WTC11 (cell line): ENCODE measurements around the gene MTARC1. TPM values are rescaled to one million over a fixed set of nuclear protein-coding genes. Genes with fewer than 3 reads are reported as not detected.

Experiments
- ATAC-seq: fragments of 200-7000 bp; cut with Tn5 transposase; 2 replicates; pipeline ENCODE4 v1.10.0; 2021; ENCODE audit warnings: mild to moderate bottlenecking, moderate library complexity
- CTCF ChIA-PET: fragments of 300-600 bp; sonication (Branson Sonifier 250); formaldehyde crosslinking; loops from one replicate; lab custom pipeline; 2021; ENCODE audit warnings: antibody characterized with exemption; lab: Charles Lee
- POLR2A ChIA-PET: fragments of 350-600 bp; sonication (Branson Sonifier 250); formaldehyde crosslinking; loops from one replicate; lab custom pipeline; 2021; ENCODE audit warnings: antibody characterized with exemption; lab: Charles Lee
- DNase-seq: peaks from one replicate; pipeline ENCODE4 v3.0.0; 2021; ENCODE audit warnings: low spot score
- H3K27ac Mint-ChIP-seq: 2 replicates; pipeline ENCODE4 v1.8.0; 2021; ENCODE audit warnings: mixed read lengths
- H3K27me3 Mint-ChIP-seq: 2 replicates; pipeline ENCODE4 v1.8.0; 2021; ENCODE audit warnings: low read depth, mild to moderate bottlenecking, moderate library complexity, mixed read lengths
- H3K36me3 Mint-ChIP-seq: 2 replicates; pipeline ENCODE4 v1.8.0; 2021; ENCODE audit warnings: mixed read lengths
- H3K4me1 Mint-ChIP-seq: 2 replicates; pipeline ENCODE4 v1.8.0; 2022; ENCODE audit warnings: mixed read lengths
- H3K4me3 Mint-ChIP-seq: 2 replicates; pipeline ENCODE4 v1.8.0; 2021; ENCODE audit warnings: mild to moderate bottlenecking, moderate library complexity, mixed read lengths
- H3K9me3 Mint-ChIP-seq: 2 replicates; pipeline ENCODE4 v1.8.0; 2021; ENCODE audit warnings: mixed read lengths
- AR ChIP-seq: fragments of 250-450 bp; sonication (Bioruptor Pico); IDR thresholded peaks from 2 replicates; pipeline ENCODE4 v1.9.0; 2021; ENCODE audit warnings: mild to moderate bottlenecking
- CREM ChIP-seq: sonication (generic); formaldehyde crosslinking; IDR thresholded peaks from 2 replicates; pipeline ENCODE4 v1.8.1; 2022; ENCODE audit warnings: mild to moderate bottlenecking, missing genetic modification reagents, moderate library complexity
- FOXP1 ChIP-seq: sonication (generic); formaldehyde crosslinking; IDR thresholded peaks from 2 replicates; pipeline ENCODE4 v1.8.0; 2022; ENCODE audit warnings: missing genetic modification reagents, mild to moderate bottlenecking, moderate library complexity, borderline replicate concordance
- FOXP4 ChIP-seq: sonication (generic); formaldehyde crosslinking; IDR thresholded peaks from 2 replicates; pipeline ENCODE4 v1.8.0; 2022; ENCODE audit warnings: mild to moderate bottlenecking, missing genetic modification reagents
- GTF2I ChIP-seq: fragments of 250-450 bp; sonication (Bioruptor Pico); conservative IDR thresholded peaks from 2 replicates; pipeline ENCODE4 v1.4.0; 2021; ENCODE audit warnings: mild to moderate bottlenecking
- HMGXB4 ChIP-seq: sonication (generic); formaldehyde crosslinking; IDR thresholded peaks from 2 replicates; pipeline ENCODE4 v1.8.1; 2023; ENCODE audit warnings: mild to moderate bottlenecking, moderate library complexity, missing genetic modification reagents
- NR2C2 ChIP-seq: sonication (generic); formaldehyde crosslinking; IDR thresholded peaks from 2 replicates; pipeline ENCODE4 v1.8.0; 2022; ENCODE audit warnings: mild to moderate bottlenecking, missing genetic modification reagents
- PREB ChIP-seq: sonication (generic); formaldehyde crosslinking; IDR thresholded peaks from 2 replicates; pipeline ENCODE4 v1.8.1; 2022; ENCODE audit warnings: mild to moderate bottlenecking, missing genetic modification reagents, moderate library complexity, borderline replicate concordance
- SMAD4 ChIP-seq: sonication (generic); formaldehyde crosslinking; IDR thresholded peaks from 2 replicates; pipeline ENCODE4 v1.8.0; 2022; ENCODE audit warnings: mild to moderate bottlenecking, missing genetic modification reagents
- ZBTB43 ChIP-seq: sonication (generic); formaldehyde crosslinking; IDR thresholded peaks from 2 replicates; pipeline ENCODE4 v1.8.1; 2023; ENCODE audit warnings: mild to moderate bottlenecking, missing genetic modification reagents
- ZNF121 ChIP-seq: sonication (generic); formaldehyde crosslinking; IDR thresholded peaks from 2 replicates; pipeline ENCODE4 v1.8.0; 2023; ENCODE audit warnings: missing genetic modification reagents
- ZNF416 ChIP-seq: fragments of 250-450 bp; sonication (Bioruptor Pico); IDR thresholded peaks from 2 replicates; pipeline ENCODE4 v1.9.0; 2021; ENCODE audit warnings: mild to moderate bottlenecking, inconsistent platforms
- total RNA-seq: library from RNA; stranded (reverse); gene quantifications from 3 replicates; pipeline ENCODE4 v1.2.3, GENCODE V29; 2021
- TF ChIP-seq, protein P1 (sequence below): fragments of 250-450 bp; sonication (Bioruptor Pico); conservative IDR thresholded peaks from 2 replicates; pipeline ENCODE4 v1.9.0; 2021; ENCODE audit warnings: mild to moderate bottlenecking

Gene MTARC1
- total RNA-seq, 1 experiment from 2014 or later: 25.8 TPM

- peak; percentile 43 for ATAC-seq
- Mint-ChIP-seq H3K4me1 (no peaks in the 10 kb centered on the region), H3K36me3 (peaks cover 25% of the 10 kb centered on the region)
Measured at GRCh38 chr1:220796530-220796929, 9.8 kb downstream of the MTARC1 start.

GRCh38 chr1:220797044-220797443 lies 10.3 kb downstream of the MTARC1 start:
- TF ChIP-seq AR (CRISPR knock-in tag): no peak
- no peak for TF ChIP-seq FOXP1 (CRISPR knock-in tag)
- TF ChIP-seq FOXP4 (CRISPR knock-in tag): no peak
- ChIA-PET CTCF (interaction anchor here (1.5 kb wide), 1 partner anchor 13 kb away, joined by 7 read pairs; no protein-coding TSS in a partner anchor), POLR2A (no interaction called here)
- ATAC-seq: no peak
- no peaks in the 10 kb centered on the region for H3K9me3 Mint-ChIP-seq
- H3K27me3 Mint-ChIP-seq: no peaks in the 10 kb centered on the region
- no peak overlapping the region for H3K4me3 Mint-ChIP-seq
- DNase-seq: no peak
- no peaks in the 10 kb centered on the region for H3K4me1 Mint-ChIP-seq
- H3K36me3 Mint-ChIP-seq: peaks cover 28% of the 10 kb centered on the region
- H3K27ac Mint-ChIP-seq: no peak overlapping the region

More at GRCh38 chr1:220796530-220796929, 9.8 kb downstream of the MTARC1 start:
- no peak for DNase-seq
- Mint-ChIP-seq H3K4me3 (no peak overlapping the region), H3K27me3 (no peaks in the 10 kb centered on the region), H3K9me3 (no peaks in the 10 kb centered on the region), H3K27ac (no peak overlapping the region)
- POLR2A ChIA-PET: no interaction called here
- TF ChIP-seq ZNF416 (CRISPR knock-in tag) (no peak), ZBTB43 (CRISPR knock-in tag) (no peak), SMAD4 (CRISPR knock-in tag) (no peak), AR (CRISPR knock-in tag) (no peak)
- TF ChIP-seq, protein P1, sequence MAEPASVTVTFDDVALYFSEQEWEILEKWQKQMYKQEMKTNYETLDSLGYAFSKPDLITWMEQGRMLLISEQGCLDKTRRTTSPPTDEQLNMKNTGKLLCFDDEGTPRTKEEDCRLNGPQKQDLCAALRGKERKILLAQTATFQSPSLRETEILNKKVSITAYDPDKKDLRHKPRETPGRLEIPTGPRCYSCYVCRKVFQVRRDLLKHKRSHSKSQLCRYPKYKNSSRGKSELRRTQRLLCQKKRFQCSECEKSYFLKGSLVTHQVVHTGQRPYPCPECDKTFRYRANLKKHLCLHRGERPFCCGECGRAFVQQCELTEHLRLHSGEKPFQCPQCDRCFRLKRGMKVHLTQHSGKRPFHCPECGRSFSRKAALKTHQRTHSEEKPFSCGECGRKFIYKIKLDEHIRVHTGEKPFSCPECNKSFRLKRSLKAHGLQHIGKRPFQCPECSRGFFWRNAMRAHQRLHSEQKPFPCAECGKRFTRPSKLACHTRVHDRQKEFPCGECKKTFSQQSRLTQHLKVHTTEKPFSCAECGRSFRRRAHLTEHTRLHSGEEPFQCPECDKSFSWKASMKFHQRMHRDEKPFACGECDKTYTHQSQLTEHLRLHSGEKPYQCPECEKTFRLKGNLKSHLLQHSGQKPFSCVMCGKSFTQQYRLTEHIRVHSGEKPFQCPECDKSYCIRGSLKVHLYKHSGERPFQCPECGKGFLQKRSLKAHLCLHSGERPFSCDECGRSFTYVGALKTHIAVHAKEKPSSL (CRISPR knock-in tag): no peak
- TF ChIP-seq, all 79 proteins: peak for 0
- CTCF ChIA-PET: interaction anchor here (1.5 kb wide), 1 partner anchor 14 kb away, joined by 7 read pairs; no protein-coding TSS in a partner anchor

- Mint-ChIP-seq H3K4me3 (no peak overlapping the region), H3K27me3 (no peaks in the 10 kb centered on the region), H3K27ac (no peak overlapping the region), H3K36me3 (peaks cover 30% of the 10 kb centered on the region), H3K9me3 (no peaks in the 10 kb centered on the region), H3K4me1 (no peaks in the 10 kb centered on the region)
- DNase-seq (no peak), ATAC-seq (no peak)
- ChIA-PET POLR2A (no interaction called here), CTCF (no interaction called here)
- no peak for TF ChIP-seq GTF2I
- TF ChIP-seq HMGXB4: no peak
- no peak for TF ChIP-seq ZNF121 (CRISPR knock-in tag)
- no peak for TF ChIP-seq ZBTB43 (CRISPR knock-in tag)
- TF ChIP-seq CREM: no peak
- no peak for TF ChIP-seq NR2C2 (CRISPR knock-in tag)
- TF ChIP-seq PREB (CRISPR knock-in tag): no peak
Measured at GRCh38 chr1:220797553-220797952, 10.8 kb downstream of the MTARC1 start.
